Lower leg skin (tissue), 4 donors: ENCODE results near the gene NR5A2. TPM values are rescaled to one million over a fixed set of nuclear protein-coding genes. Genes with fewer than 3 reads are reported as not detected.

Source experiments
- DNase-seq, 2 donors: peaks; one replicate each; pipeline ENCODE4 v3.0.0-alpha.2; 2019; ENCODE audit warnings: low spot score in 2 of 2
- H3K4me3 ChIP-seq: fragments of 200-600 bp; sonication (generic); 2 replicates; pipeline ENCODE4 v1.5.1; 2017; ENCODE audit warnings: mild to moderate bottlenecking, low read depth; ENCODE audit not compliant: poor library complexity, severe bottlenecking
- CTCF ChIP-seq, 3 donors: fragments of 450-650 bp; IDR thresholded peaks; one replicate each; pipeline ENCODE4 v1.5.1; 2016; ENCODE audit warnings: antibody characterized with exemption in 3 of 3, mild to moderate bottlenecking in 3 of 3, moderate library complexity in 2 of 3
- POLR2A ChIP-seq, 2 donors: fragments of 450-650 bp; IDR thresholded peaks; one replicate each; pipeline ENCODE4 v1.6.1; 2016 to 2017; ENCODE audit warnings: antibody characterized with exemption in 2 of 2, mild to moderate bottlenecking in 1 of 2, moderate library complexity in 1 of 2
- WGBS, 2 donors: methylation state at CpG; one replicate each; pipeline ENCODE4 v1.1.5; 2018; 5-methylcytosine and 5-hydroxymethylcytosine counted together
- intact Hi-C: fragments of 100-400 bp; cut with DNase I; formaldehyde crosslinking; loops from one replicate; pipeline ENCODE4 v1.15.0; 2023; ENCODE audit warnings: low total_unique reads
- total RNA-seq, 4 donors: library from RNA; depleted of rRNA; stranded (reverse); fragments of >200 nt; gene quantifications; one replicate each; pipeline ENCODE4 v1.1.0, GENCODE V29; 2016

The NR5A2 gene
- total RNA-seq, 4 donors from 2014 or later: 0.59 to 2.4 (median 1.2) TPM

- no peak for DNase-seq
- intact Hi-C loops: no loop called here
- TF ChIP-seq POLR2A (IDR thresholded peaks at IDR 0.05) (no peak), CTCF (IDR thresholded peaks at IDR 0.05) (no peak)
- WGBS, 2 donors: 82% methylated on average over 2 of the region's 2 CpGs
- H3K4me3 ChIP-seq: no peak overlapping the region
Measured at GRCh38 chr1:200215350-200215749, 187.8 kb downstream of the NR5A2 start.

GRCh38 chr1:200217703-200218102 lies 190.2 kb downstream of the NR5A2 start:
- DNase-seq: no peak
- intact Hi-C loops: no loop called here
- H3K4me3 ChIP-seq: no peak overlapping the region
- TF ChIP-seq CTCF (IDR thresholded peaks at IDR 0.05): no peak
- no peak for TF ChIP-seq POLR2A (IDR thresholded peaks at IDR 0.05)
- 81 to 87% methylated on average over 5 of the region's 5 CpGs for WGBS, 2 donors

- intact Hi-C loops: no loop called here
- 77 to 87% methylated on average over 4 of the region's 4 CpGs for WGBS, 2 donors
- TF ChIP-seq POLR2A (IDR thresholded peaks at IDR 0.05): no peak
- TF ChIP-seq CTCF (IDR thresholded peaks at IDR 0.05): no peak
- no peak for DNase-seq
- H3K4me3 ChIP-seq: no peak overlapping the region
Measured at GRCh38 chr1:200221614-200222282, 194.2 kb downstream of the NR5A2 start.

- TF ChIP-seq POLR2A (IDR thresholded peaks at IDR 0.05) (no peak), CTCF (IDR thresholded peaks at IDR 0.05) (no peak)
- intact Hi-C loops: no loop called here
- 82 to 88% methylated on average over 2 of the region's 2 CpGs for WGBS, 2 donors
- H3K4me3 ChIP-seq: no peak overlapping the region
- no peak for DNase-seq
Measured at GRCh38 chr1:200223207-200223606, 195.7 kb downstream of the NR5A2 start.

GRCh38 chr1:200223613-200224012 lies 196.1 kb downstream of the NR5A2 start:
- DNase-seq: no peak
- TF ChIP-seq CTCF (IDR thresholded peaks at IDR 0.05): no peak
- TF ChIP-seq POLR2A (IDR thresholded peaks at IDR 0.05): no peak
- WGBS, 2 donors: 87 to 90% methylated on average over 4 of the region's 4 CpGs
- H3K4me3 ChIP-seq: no peak overlapping the region
- intact Hi-C loops: no loop called here

- DNase-seq: no peak
- H3K4me3 ChIP-seq: no peak overlapping the region
- 43 to 52% methylated on average over 4 of the region's 4 CpGs for WGBS, 2 donors
- TF ChIP-seq POLR2A (IDR thresholded peaks at IDR 0.05) (no peak), CTCF (IDR thresholded peaks at IDR 0.05) (no peak)
- intact Hi-C loops: no loop called here
Measured at GRCh38 chr1:200224315-200224714, 196.8 kb downstream of the NR5A2 start.
